SIG-M5 treated with dmso at 0.1 percent for 504 hours (cell line): Measurements from ENCODE around the gene NIF3L1.
A peak's percentile ranks its signal among the peaks of the same experiment; 100 is the strongest.

Experiments used
- DNase-seq: peaks from one replicate; lab custom pipeline; 2025; ENCODE audit not compliant: unreplicated experiment; lab: John Stamatoyannopoulos, UW

NIF3L1 gene, protein sequence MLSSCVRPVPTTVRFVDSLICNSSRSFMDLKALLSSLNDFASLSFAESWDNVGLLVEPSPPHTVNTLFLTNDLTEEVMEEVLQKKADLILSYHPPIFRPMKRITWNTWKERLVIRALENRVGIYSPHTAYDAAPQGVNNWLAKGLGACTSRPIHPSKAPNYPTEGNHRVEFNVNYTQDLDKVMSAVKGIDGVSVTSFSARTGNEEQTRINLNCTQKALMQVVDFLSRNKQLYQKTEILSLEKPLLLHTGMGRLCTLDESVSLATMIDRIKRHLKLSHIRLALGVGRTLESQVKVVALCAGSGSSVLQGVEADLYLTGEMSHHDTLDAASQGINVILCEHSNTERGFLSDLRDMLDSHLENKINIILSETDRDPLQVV

DNA sequence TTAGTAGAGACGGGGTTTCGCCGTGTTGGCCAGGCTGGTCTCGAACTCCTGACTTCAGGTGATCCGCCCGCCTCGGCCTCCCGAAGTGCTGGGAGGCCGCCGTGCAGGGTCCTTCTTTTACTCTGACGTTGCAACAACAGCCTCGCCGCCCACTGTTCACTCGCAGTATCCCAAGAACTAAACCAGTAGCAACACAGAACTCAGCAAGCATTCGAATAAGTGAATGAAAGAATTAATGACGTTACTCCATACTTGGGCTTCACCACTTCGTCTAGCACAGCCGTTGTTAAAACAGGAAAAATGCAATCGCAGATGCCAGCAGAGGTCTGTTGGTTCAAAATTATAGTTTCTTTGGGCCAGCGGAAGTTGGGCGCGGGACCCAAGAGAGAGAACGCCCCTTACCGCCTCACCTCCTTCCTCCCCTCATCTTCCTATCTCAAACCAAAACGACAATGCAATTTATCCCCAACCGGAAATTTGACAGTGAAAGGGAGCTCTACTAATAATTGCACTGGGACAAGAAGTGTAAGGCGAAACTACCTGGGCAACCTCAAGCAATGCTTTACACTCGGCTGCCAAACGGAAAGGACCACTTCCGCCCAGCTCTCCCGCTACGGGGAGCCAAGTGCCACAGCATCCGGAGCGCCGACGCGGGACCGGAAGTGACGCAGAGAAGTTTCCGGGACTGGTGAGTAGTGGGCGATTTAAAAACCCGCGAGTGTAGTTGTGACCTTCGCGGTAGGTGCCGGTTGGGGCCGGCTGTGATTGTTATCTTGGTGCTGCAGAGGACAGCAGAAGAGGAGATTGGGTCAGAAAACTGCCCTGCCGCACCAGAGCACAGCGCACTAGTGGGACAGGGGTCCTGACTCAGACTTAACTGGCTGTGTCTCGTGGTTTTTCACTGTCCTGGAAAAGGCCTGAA, at the start of gene NIF3L1, which contains the start of gene PPIL3:
NIF3L1 (plus strand) TSS at position 668 of the 922 bp plus-strand sequence. CDS start 2,573 bp downstream, outside the sequence.
PPIL3 (minus strand) TSS at position 374 of the 922 bp plus-strand sequence. CDS start 1,462 bp downstream, outside the sequence.
- peak; percentile 98 for DNase-seq

DNA sequence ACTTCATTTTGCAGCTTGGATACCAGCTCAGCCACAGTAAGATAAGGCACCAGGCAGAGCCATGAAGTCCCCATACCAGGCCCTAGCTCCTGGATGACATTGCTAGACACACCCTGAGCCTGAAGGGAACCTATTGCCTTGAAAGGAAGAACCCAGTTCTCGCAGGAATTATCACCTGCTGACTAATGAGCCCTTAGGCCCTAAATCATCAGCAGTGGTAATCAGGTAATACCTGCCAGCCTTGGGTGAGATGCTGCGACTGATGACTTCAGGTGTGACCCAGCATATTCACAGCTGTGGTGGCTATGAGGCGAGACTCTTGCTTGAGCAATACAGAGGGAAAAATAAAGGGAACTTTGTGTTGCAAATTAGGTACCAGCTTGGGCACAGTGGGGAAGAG, 49.7 kb upstream of the NIF3L1 start:
- no peak for DNase-seq

DNA sequence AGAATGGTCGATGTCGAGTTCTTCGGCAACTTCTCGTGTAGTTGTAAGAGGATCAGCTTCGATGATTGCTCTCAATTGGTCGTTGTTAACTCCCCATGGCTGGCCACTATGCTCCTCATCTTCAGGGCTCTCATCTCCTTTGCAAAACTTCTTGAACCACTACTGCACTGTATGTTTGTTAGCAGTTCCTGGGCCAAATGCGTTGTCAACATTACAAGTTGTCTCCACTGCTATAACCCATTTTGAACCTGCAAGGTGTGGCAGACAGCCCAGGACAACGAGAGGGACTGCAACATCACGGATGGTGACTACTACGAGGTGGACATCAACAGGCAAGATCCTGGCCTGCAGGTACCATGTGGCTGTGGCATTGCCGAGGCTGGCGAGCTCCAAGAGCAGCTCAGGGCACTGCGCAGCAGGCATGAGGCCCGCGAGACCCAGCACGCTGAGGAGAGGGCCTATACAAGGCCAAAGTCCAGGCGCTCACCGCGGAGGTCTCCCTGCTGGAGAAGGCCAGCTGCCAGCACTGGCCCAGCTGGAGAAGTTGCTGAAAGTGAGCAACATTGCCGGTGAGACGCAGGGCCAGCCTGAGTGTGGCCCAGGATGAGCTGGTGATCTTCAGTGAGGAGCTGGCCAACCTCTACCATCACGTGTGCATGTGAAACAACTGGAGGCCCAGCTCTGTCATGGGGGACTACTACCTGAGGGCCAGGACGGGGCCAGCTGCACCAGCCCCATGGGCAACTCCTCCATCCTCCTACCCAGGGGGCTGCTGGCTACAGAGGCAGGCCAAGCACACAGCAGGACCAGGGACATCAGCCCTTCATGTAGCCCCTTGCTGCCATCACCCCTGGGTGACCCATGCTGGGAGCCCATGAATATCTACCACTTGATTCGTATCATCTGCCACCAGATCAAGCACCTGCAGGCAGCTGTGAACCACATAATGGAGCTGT, 44.9 kb upstream of the NIF3L1 start:
- DNase-seq = no peak

DNA sequence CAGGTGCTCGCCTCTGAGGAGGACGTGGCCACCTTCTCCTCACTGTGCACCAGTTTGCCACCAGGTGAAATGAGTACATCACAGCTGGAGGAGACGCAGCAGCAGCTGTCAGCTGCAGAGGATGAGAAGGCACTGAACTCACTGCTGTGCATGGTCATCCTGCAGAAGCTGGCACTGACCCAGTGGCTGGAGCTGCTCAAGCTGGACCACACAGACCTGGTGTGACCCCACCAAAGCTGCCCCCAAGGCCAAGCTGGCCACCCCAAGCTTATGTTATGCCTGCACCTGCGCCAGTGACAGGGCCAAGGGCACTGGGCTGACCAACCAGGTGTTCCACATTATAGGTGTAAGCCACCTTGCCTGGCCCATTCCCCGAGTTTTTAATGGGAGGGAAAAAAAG, 44.0 kb upstream of the NIF3L1 start:
- DNase-seq = no peak

DNA sequence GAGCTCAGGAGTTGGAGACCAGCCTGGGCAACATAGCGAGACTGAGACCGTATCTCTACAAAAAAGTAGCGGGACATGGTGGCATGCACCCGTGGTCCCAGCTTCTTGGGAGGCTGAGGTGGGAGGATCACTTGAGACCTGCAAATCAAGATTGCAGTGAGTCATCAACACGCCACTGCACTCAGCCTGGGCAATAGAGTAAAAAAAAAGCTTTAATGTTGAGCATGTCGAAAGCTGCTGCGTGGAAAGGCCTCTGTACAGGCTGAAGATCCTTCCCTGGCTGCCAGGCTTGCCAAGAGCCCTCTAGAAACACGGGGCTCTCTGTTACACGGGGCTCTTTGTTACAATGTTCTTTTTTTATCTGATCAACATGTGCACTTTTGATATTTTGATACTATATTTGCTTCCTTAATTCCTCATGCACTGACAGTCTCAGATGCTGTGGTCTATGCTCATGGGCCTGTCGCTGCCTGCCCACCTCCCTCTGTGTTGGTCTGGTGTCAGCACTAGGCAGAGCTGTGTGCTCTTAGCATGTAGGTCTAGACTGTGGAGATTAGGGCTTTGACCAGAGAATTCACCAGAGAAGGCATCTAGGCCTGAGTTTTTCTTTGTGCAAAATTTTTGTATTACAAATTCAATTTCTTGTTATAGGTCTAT, 43.4 kb upstream of the NIF3L1 start:
- DNase-seq = no peak

DNA sequence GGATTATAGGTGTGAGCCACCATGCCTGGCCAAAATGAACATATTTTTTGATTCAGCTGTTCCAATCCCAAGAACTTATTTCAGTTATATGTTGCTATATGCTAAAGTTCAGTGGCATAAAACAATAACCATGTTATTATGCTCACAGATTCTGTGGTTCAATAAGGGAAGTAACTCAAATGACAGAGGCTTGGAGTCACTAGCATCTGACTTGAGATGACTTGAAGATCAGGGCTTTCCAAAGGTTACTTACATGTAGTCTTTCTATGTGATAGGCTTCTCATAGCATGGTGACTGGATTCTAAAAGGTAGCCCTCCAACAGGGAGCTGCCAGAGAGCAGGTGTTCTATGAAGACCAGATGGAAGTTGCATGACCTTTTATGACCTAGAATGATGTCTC, 41.9 kb upstream of the NIF3L1 start:
- no peak for DNase-seq

DNA sequence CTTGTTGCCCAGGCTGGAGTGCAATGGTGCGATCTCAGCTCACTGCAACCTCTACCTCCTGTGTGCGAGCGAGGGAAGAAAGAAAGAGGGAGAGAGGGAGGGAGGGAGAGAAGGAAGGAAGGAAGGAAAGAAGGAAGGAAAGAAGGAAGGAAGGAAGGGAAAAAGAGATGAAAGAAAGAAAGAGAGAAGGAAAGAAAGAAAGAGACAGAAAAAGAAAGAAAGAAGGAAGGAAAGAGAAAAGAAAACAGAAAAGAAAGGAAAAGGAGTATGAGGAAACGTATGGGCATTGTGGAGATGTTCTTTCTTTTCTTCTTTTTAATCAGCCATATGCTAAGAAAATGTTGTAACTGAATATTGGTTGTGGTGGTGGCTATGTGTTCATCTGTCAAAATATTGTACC, 41.2 kb upstream of the NIF3L1 start:
- DNase-seq = no peak

DNA sequence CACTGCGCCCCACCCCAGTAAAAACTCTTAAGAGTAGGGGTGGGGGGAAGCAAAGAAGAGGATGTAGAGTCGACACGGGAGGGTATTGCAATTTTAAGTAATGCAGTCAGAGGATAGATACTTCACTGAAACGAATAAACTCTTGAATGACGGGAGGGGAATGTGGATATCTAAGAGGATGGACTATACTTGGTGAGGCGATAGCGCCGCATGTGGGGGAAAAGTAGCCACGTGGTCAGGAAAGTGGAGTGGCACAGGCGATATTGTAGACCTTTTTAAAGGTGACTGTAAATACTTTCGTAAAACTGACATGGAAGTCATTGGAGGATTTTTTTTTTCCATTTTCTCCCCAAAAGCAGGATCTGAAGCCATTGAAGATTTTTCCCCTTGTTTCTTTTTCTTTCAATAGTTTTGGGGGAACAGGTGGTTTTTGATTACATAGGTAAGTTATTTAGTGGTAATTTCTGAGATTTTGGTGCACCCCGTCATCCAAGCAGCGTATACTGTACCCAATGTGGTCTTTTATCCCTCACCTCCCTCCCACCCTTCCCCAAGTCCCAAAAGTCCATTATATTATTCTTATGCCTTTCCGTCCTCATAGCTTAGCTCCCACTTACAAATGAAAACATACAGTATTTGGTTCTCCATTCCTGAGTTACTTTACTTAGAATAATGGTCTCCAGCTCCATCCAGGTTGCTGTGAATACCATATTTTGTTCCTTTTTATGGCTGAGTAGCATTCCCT, 38.5 kb upstream of the NIF3L1 start:
- no peak for DNase-seq

DNA sequence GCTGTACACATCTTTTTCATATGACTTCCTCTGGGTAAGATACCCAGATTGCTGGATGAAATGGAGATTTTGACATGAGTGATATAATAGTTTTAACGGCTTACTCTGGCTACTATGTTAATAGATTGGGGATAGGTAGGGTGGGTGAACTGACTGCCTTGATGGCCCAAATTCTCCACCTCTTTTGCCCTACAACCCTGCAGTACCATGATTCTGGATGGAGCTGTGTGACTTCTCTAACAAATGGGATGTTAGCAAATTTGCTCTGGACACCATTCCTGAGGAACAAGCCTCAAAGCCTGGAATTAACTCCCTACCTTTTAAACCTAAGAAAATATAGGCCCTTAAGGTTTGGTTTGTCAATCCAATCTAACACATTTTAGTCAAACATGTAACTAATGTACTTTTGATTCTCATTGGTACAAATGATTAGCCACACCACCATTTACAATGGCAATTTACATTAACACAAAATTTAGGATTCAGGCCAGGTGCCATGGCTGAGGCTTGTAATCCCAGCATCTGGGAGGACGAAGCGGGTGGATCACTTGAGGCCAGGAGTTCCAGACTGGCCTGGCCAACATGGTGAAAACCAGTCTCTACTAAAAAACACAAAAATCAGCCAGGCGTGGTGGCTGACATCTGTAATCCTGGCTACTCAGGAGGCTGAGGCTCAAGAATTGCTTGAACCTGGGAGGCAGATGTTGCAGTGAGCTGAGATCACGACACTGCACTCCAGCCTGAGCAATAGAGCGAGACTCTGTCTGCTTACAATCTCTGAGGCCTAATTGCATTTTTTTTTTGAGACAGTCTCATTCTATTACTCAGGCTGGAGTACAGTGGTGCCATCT, 37.5 kb upstream of the NIF3L1 start:
- DNase-seq = no peak

DNA sequence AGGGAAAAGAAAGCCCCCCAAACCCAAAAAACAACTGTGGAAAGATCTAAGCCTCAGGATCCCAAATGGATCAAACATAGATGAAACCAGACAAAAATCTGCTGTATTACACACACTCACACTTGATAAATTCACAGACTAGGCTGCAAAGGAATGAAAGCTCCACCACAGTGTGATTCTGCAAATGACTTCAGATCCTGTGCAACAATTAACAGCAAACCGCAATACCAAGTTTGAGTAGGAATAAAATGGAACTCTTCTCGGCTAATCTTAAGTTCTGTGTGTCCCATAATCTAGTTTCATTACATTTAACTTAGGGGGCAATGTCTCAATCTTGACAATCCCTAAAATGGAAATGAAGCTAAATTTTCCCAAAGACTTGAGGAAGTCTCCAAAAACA, 36.6 kb upstream of the NIF3L1 start:
- no peak for DNase-seq

DNA sequence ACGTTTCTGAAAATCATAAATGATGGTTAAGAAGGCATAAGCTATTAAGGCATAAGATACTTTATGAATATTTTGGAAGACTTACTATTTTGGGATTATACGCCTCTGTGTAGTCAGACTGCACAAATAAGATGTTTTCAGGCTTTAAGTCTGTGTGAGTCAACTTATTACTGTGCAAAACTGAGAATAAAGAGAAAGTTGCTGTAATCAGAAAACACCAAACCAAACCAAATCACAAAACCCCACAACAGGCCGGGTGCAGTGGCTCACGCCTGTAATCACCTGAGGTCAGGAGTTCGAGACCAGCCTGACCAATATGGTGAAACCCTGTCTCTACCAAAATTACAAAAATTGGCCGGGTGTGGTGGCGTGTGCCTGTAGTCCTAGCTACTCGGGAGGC, 32.4 kb upstream of the NIF3L1 start:
- DNase-seq = no peak

DNA sequence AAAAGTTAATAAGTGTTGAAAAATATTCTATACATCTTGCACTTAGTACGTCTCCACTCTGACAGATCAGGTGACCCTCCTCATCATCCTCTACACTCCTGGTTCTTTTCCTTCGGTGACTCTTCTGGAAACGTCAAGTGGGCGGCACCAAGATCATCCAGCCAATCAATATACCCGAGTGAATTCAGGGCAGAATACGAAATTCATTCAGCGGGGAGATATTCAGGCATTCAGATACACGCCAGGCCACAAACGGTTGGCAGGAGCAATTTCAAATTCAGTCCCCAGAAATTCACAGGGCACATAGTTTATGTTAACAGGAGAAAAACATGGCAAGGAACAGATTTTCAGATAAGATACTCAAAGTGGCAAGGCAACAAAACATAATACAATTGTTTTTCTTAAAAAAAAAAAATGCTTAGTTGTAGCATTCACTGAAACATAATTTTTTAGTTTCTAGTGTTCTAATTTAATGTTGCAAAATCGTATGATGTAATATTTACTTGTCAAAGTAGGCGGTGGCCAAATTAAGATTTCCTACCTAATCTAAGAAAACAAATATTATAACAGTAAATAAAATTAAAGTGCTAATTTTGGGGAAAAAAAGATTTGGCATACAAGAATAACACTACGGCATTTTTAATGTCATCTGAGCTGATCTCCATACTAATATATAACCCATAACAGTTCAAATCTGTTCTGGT, 28.9 kb upstream of the NIF3L1 start:
- DNase-seq = no peak

DNA sequence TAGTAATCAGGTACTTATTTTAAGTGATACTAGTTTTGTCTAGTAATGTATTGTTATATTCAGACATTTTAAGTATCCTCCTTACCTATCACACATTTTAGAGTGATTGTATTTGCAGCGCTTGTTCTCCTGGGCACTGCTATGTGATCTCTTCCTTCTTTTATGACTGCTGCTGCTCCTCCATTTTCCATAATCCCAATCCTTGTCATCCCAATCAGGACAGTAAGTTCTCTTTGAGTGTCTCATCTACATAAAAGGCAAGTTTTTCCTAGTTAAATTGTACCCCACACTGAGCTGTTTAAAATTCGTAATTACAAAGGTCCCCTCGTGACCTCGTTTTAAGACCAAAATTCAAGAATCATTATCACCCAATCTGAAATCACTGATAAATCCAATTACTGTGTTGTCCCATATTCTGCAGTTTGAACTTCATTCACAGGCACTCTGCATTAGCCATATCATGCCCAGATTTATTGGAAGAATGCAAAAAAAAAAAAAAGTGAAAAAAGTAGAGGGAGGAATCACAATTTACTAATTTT, 27.5 kb upstream of the NIF3L1 start:
- no peak for DNase-seq

DNA sequence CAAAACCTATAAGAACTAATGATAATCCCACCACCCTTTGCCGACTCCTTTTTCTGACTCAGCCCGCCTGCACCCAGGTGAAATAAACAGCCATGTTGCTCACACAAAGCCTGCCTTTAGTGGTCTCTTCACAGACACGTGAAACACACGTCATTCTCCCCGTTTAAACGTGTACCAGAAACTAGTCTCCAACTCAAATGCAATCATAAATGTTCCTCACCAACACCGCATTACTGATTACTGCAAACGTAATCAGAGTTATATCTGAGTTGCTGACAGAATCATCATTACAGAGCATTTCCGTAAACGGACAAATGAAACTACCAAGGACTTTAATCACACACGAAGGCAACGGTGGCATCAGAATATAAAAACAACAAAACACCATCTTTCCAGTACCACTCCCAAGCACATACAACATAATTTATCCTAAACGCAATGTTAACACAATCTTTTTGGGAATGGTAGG, 26.6 kb upstream of the NIF3L1 start:
- peak; percentile 61 for DNase-seq

DNA sequence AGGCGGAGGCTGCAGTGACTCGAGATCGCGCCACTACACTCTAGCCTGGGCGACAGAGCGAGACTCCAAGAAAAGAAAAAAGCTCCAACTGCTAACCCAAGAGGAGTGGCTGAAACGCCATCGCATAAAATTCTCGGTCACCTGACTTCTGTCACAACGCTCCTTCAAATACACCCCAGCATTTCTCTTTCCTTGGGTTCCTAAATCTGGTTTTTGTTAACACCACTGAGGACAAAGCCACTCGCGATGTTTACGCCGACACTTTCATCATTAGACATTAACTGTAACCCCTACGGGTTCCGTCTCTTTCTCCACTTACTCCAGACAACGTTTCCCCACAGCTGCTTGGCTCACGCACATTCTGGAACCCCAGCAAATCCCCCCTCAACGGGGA, 25.4 kb upstream of the NIF3L1 start:
- peak; percentile 67 for DNase-seq

DNA sequence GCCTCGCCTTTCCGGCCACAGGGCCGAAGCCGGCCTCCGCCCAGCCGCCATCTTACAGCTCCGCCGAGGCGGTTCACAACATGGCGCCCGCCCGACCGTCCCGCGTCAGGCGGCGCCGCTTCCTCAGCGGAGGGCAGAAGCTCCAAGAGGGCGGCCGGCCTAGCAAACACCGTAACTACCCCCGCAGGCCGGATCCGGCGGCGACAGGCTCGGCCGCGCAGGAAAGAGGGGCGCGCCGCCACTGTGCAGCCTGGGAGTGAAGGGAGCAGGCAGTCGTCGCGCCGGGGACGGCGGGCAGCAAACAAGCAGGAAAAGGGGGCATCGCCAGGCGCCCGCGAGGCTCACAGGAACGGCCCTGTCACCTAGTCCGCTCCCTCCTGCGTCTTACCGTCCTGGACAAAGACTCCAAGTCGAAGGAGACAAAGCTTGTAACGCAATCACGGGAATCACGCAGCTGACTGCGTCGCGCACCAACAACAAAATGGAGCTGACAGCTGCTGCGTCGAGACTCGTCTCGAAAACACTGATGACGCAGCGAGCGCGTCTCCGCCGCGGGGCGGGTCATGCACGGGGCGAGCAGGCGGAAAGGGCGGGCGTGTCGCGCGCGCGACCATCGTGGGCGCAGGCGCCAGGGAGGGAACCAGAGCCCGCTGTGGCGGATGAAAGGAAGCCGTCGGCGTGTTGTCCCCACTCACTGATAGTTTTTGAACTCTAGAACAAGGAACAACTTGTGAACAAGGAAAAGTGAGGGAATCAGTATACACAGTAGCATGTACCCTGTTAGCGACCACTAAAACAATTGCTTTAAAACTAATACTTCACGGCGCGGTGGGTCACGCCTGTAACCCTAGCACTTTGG, 24.8 kb upstream of the NIF3L1 start, which contains the start of gene CLK1:
CLK1 (minus strand) TSS at position 483 of the 859 bp plus-strand sequence. CDS start 2,796 bp downstream, outside the sequence.
- DNase-seq = peak; percentile 90

DNA sequence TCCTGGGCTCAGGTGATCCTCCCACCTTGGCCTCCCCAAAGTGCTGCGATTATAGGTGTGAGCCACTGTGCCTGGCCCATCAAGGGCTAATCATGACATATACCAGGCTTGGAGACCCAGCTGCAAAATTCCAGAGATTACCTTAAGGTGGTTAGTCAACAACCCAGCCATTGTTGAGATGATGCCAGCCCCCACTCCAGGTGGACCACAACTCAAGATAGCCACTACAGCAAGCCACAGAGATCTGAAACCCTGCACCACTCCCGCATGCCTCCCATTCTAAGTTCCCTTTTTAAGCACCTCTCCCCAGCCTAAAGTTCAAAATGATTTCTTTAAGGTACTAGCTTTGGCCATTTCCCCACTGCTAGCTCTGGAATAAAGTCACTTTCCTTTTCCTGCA, 20.2 kb upstream of the NIF3L1 start:
- DNase-seq = no peak
